ENCODE results near the gene SAP130. TPM values are rescaled to one million over a fixed set of nuclear protein-coding genes. Genes with fewer than 3 reads are reported as not detected.

SAP130 gene
- total RNA-seq, 1 donor from 2014 or later: 17.1 TPM

GRCh38 chr2:127984551-127984950 is 43.3 kb downstream of the SAP130 start:
- Mint-ChIP-seq H3K27me3 (ENCODE audit: low read depth) (no peaks in the 10 kb centered on the region), H3K9me3 (ENCODE audit: low read depth) (no peaks in the 10 kb centered on the region), H3K4me1 (ENCODE audit: low read depth) (no peaks in the 10 kb centered on the region), H3K4me3 (ENCODE audit: unreplicated experiment) (no peak overlapping the region), H3K27ac (ENCODE audit: unreplicated experiment) (no peak overlapping the region), H3K36me3 (ENCODE audit: low read depth) (peaks cover 42% of the 10 kb centered on the region)
- no peak for TF ChIP-seq CTCF (IDR thresholded peaks at IDR 0.05)
- no peak for DNase-seq (ENCODE audit: low spot score)

GRCh38 chr2:127969446-127969845 is 58.4 kb downstream of the SAP130 start:
- Mint-ChIP-seq H3K4me1 (ENCODE audit: low read depth) (no peaks in the 10 kb centered on the region), H3K9me3 (ENCODE audit: low read depth) (no peaks in the 10 kb centered on the region)

GRCh38 chr2:127968610-127969339 is 59.1 kb downstream of the SAP130 start:
- Mint-ChIP-seq H3K36me3 (ENCODE audit: low read depth) (peaks cover 31% of the 10 kb centered on the region), H3K27ac (ENCODE audit: unreplicated experiment) (no peak overlapping the region), H3K9me3 (ENCODE audit: low read depth) (no peaks in the 10 kb centered on the region), H3K4me3 (ENCODE audit: unreplicated experiment) (no peak overlapping the region), H3K4me1 (ENCODE audit: low read depth) (no peaks in the 10 kb centered on the region), H3K27me3 (ENCODE audit: low read depth) (no peaks in the 10 kb centered on the region)
- no peak for TF ChIP-seq CTCF (IDR thresholded peaks at IDR 0.05)
- DNase-seq (ENCODE audit: low spot score): no peak

More at GRCh38 chr2:127969446-127969845, 58.4 kb downstream of the SAP130 start:
- peaks cover 33% of the 10 kb centered on the region for H3K36me3 Mint-ChIP-seq (ENCODE audit: low read depth)
- no peak for TF ChIP-seq CTCF (IDR thresholded peaks at IDR 0.05)
- no peaks in the 10 kb centered on the region for H3K27me3 Mint-ChIP-seq (ENCODE audit: low read depth)
- no peak overlapping the region for H3K27ac Mint-ChIP-seq (ENCODE audit: unreplicated experiment)
- no peak for DNase-seq (ENCODE audit: low spot score)
- no peak overlapping the region for H3K4me3 Mint-ChIP-seq (ENCODE audit: unreplicated experiment)

- no peaks in the 10 kb centered on the region for H3K4me1 Mint-ChIP-seq (ENCODE audit: low read depth)
- TF ChIP-seq CTCF (IDR thresholded peaks at IDR 0.05): no peak
- H3K27ac Mint-ChIP-seq (ENCODE audit: unreplicated experiment): no peak overlapping the region
- H3K27me3 Mint-ChIP-seq (ENCODE audit: low read depth): no peaks in the 10 kb centered on the region
- no peaks in the 10 kb centered on the region for H3K9me3 Mint-ChIP-seq (ENCODE audit: low read depth)
- no peak overlapping the region for H3K4me3 Mint-ChIP-seq (ENCODE audit: unreplicated experiment)
- H3K36me3 Mint-ChIP-seq (ENCODE audit: low read depth): peaks cover 25% of the 10 kb centered on the region
- DNase-seq (ENCODE audit: low spot score): no peak
Observed at GRCh38 chr2:127961729-127962128, 66.1 kb downstream of the SAP130 start.

- Mint-ChIP-seq H3K27me3 (ENCODE audit: low read depth) (no peaks in the 10 kb centered on the region), H3K27ac (ENCODE audit: unreplicated experiment) (no peak overlapping the region), H3K4me3 (ENCODE audit: unreplicated experiment) (no peak overlapping the region), H3K4me1 (ENCODE audit: low read depth) (no peaks in the 10 kb centered on the region), H3K36me3 (ENCODE audit: low read depth) (peaks cover 24% of the 10 kb centered on the region), H3K9me3 (ENCODE audit: low read depth) (no peaks in the 10 kb centered on the region)
- DNase-seq (ENCODE audit: low spot score): no peak
- no peak for TF ChIP-seq CTCF (IDR thresholded peaks at IDR 0.05)
Observed at GRCh38 chr2:127957240-127957639, 70.6 kb downstream of the SAP130 start.

Measured in chondrocyte (in vitro differentiated cells).